GM23338 (cell line): Measurements from ENCODE around the gene PDE1C. TPM values are rescaled to one million over a fixed set of nuclear protein-coding genes. Genes with fewer than 3 reads are reported as not detected.

ENCODE experiments used
- ATAC-seq: fragments of 200-7000 bp; cut with Tn5 transposase; 3 replicates; pipeline ENCODE4 v1.9.1; 2020
- DNase-seq: peaks from one replicate; pipeline ENCODE4 v3.0.0-alpha.2; 2015; ENCODE audit warnings: low spot score
- H2AFZ ChIP-seq: fragments of 200-600 bp; sonication (generic); 2 replicates; pipeline ENCODE4 v1.8.0; 2016; ENCODE audit warnings: antibody characterized with exemption, mild to moderate bottlenecking, moderate library complexity
- H3F3A ChIP-seq: fragments of 200-600 bp; sonication (generic); replicated peaks from 2 replicates; pipeline ENCODE4 v1.8.0; 2017; ENCODE audit warnings: antibody characterized with exemption, mixed run types, low read depth
- H3K27ac ChIP-seq: fragments of 200-600 bp; sonication (generic); 2 replicates; pipeline ENCODE4 v1.6.1; 2016; ENCODE audit warnings: low read depth
- H3K27me3 ChIP-seq: fragments of 200-600 bp; sonication (generic); 2 replicates; pipeline ENCODE4 v1.8.0; 2016; ENCODE audit warnings: mild to moderate bottlenecking, mixed run types, moderate library complexity; ENCODE audit not compliant: insufficient read depth
- H3K36me3 ChIP-seq: fragments of 200-600 bp; sonication (generic); 2 replicates; pipeline ENCODE4 v1.8.0; 2016; ENCODE audit warnings: mild to moderate bottlenecking; ENCODE audit not compliant: insufficient read depth
- H3K4me1 ChIP-seq: fragments of 200-600 bp; sonication (generic); 2 replicates; pipeline ENCODE4 v1.8.0; 2016; ENCODE audit warnings: mild to moderate bottlenecking, moderate library complexity; ENCODE audit not compliant: insufficient read depth
- H3K4me2 ChIP-seq: fragments of 200-600 bp; sonication (generic); 2 replicates; pipeline ENCODE4 v1.7.1; 2017; ENCODE audit warnings: mixed run types
- H3K4me3 ChIP-seq: fragments of 200-600 bp; sonication (generic); 2 replicates; pipeline ENCODE4 v1.6.1; 2016; ENCODE audit warnings: mixed run types
- H3K79me2 ChIP-seq: fragments of 200-600 bp; sonication (generic); replicated peaks from 2 replicates; pipeline ENCODE4 v1.8.0; 2017; ENCODE audit warnings: mild to moderate bottlenecking; ENCODE audit not compliant: insufficient read depth
- H3K9me2 ChIP-seq: fragments of 200-600 bp; sonication (generic); 2 replicates; pipeline ENCODE4 v1.8.0; 2017; ENCODE audit not compliant: insufficient read depth
- H4K20me1 ChIP-seq: fragments of 200-600 bp; sonication (generic); replicated peaks from 2 replicates; pipeline ENCODE4 v1.8.0; 2017; ENCODE audit warnings: mild to moderate bottlenecking; ENCODE audit not compliant: insufficient read depth
- H3K27ac Mint-ChIP-seq: 2 replicates; pipeline ENCODE4 v1.8.0; 2020; ENCODE audit warnings: inconsistent platforms, mild to moderate bottlenecking, moderate library complexity, mixed read lengths
- H3K27me3 Mint-ChIP-seq: 3 replicates; pipeline ENCODE4 v1.8.0; 2022; ENCODE audit warnings: low read depth, mild to moderate bottlenecking, moderate library complexity, mixed read lengths, inconsistent platforms; ENCODE audit not compliant: insufficient read depth, poor library complexity
- H3K36me3 Mint-ChIP-seq: 3 replicates; pipeline ENCODE4 v1.8.0; 2021; ENCODE audit warnings: low read depth, mild to moderate bottlenecking, inconsistent platforms, moderate library complexity, mixed read lengths
- H3K4me1 Mint-ChIP-seq: 3 replicates; pipeline ENCODE4 v1.8.0; 2020; ENCODE audit warnings: mild to moderate bottlenecking, inconsistent platforms, mixed read lengths
- H3K4me3 Mint-ChIP-seq: 3 replicates; pipeline ENCODE4 v1.8.0; 2021; ENCODE audit warnings: moderate library complexity, mild to moderate bottlenecking, inconsistent platforms, mixed read lengths
- H3K9me3 Mint-ChIP-seq: 3 replicates; pipeline ENCODE4 v1.8.0; 2020; ENCODE audit warnings: moderate library complexity, mild to moderate bottlenecking, inconsistent platforms, mixed read lengths
- CREB1 ChIP-seq: fragments of 250-450 bp; sonication (Bioruptor Pico); IDR thresholded peaks from 2 replicates; pipeline ENCODE4 v1.5.0; 2020; ENCODE audit warnings: low read depth, mild to moderate bottlenecking, moderate library complexity
- CTCF ChIP-seq, 2 experiments: fragments of 200-600 bp in 1 of 2; sonication (generic) in 1 of 2; conservative IDR thresholded peaks; 2 replicates each; pipeline versions ENCODE4 v1.5.1 to v1.6.1; 2016 to 2017; ENCODE audit warnings: antibody characterized with exemption in 2 of 2, low read depth in 2 of 2, mild to moderate bottlenecking in 2 of 2, moderate library complexity in 1 of 2
- EZH2 ChIP-seq: fragments of 200-600 bp; sonication (generic); IDR thresholded peaks from one replicate; pipeline ENCODE4 v1.8.0; 2017; ENCODE audit warnings: antibody characterized with exemption, mild to moderate bottlenecking, low read depth; ENCODE audit not compliant: unreplicated experiment
- EZH2phosphoT487 ChIP-seq: fragments of 200-600 bp; sonication (generic); IDR thresholded peaks from one replicate; pipeline ENCODE4 v1.8.1; 2018; ENCODE audit warnings: antibody characterized with exemption; ENCODE audit not compliant: unreplicated experiment
- JUNB ChIP-seq: IDR thresholded peaks from one replicate; pipeline ENCODE4 v1.6.1; 2016; ENCODE audit warnings: antibody characterized with exemption; ENCODE audit not compliant: unreplicated experiment
- NANOG ChIP-seq: IDR thresholded peaks from 2 replicates; pipeline ENCODE4 v1.6.1; 2016; ENCODE audit warnings: antibody characterized with exemption, borderline replicate concordance
- POLR2AphosphoS5 ChIP-seq: IDR thresholded peaks from 2 replicates; pipeline ENCODE4 v1.6.1; 2016; ENCODE audit warnings: antibody characterized with exemption, low read depth
- STAT1 ChIP-seq: IDR thresholded peaks from one replicate; pipeline ENCODE4 v1.6.1; 2016; ENCODE audit warnings: antibody characterized with exemption; ENCODE audit not compliant: unreplicated experiment
- ZNF114 ChIP-seq: fragments of 250-450 bp; sonication (Bioruptor Pico); IDR thresholded peaks from 2 replicates; pipeline ENCODE4 v1.5.0; 2020; ENCODE audit warnings: mild to moderate bottlenecking, moderate library complexity
- ZNF331 ChIP-seq: fragments of 250-450 bp; sonication (Bioruptor Pico); IDR thresholded peaks from 2 replicates; pipeline ENCODE4 v1.5.0; 2020; ENCODE audit warnings: low read depth, mild to moderate bottlenecking, moderate library complexity
- polyA plus RNA-seq: library from polyadenylated mRNA; unstranded; fragments of >200 nt; fragmentation: Nextera tagmentation; extraction: Ambion mirVana; gene quantifications from 2 replicates; pipeline ENCODE4 v1.2.1, GENCODE V29; 2016
- total RNA-seq: library from RNA; depleted of rRNA; stranded (reverse); fragments of >200 nt; shearing (Covaris generic); gene quantifications from 2 replicates; pipeline ENCODE4 v1.2.3, GENCODE V29; 2014
- TF ChIP-seq, protein P1 (sequence below): IDR thresholded peaks from one replicate; pipeline ENCODE4 v1.6.1; 2018; ENCODE audit warnings: antibody characterized with exemption; ENCODE audit not compliant: unreplicated experiment
- TF ChIP-seq, protein P2 (sequence below): IDR thresholded peaks from 2 replicates; pipeline ENCODE4 v1.6.1; 2016; ENCODE audit warnings: antibody characterized with exemption

Gene PDE1C
- total and polyA plus RNA-seq, 2 experiments from 2014 or later = 0.28 TPM; not detected in 1

GRCh38 chr7:31724696-31725095 is 345.5 kb downstream of the PDE1C start (continued):
- TF ChIP-seq CTCF (conservative IDR thresholded peaks at IDR 0.05; ENCODE audit: low read depth in 2 of 2) (no peak), JUNB (no peak), STAT1 (no peak), ZNF331 (CRISPR knock-in tag) (no peak), POLR2AphosphoS5 (no peak), EZH2 (no peak), CREB1 (CRISPR knock-in tag) (no peak), EZH2phosphoT487 (no peak)
- TF ChIP-seq, protein P1, sequence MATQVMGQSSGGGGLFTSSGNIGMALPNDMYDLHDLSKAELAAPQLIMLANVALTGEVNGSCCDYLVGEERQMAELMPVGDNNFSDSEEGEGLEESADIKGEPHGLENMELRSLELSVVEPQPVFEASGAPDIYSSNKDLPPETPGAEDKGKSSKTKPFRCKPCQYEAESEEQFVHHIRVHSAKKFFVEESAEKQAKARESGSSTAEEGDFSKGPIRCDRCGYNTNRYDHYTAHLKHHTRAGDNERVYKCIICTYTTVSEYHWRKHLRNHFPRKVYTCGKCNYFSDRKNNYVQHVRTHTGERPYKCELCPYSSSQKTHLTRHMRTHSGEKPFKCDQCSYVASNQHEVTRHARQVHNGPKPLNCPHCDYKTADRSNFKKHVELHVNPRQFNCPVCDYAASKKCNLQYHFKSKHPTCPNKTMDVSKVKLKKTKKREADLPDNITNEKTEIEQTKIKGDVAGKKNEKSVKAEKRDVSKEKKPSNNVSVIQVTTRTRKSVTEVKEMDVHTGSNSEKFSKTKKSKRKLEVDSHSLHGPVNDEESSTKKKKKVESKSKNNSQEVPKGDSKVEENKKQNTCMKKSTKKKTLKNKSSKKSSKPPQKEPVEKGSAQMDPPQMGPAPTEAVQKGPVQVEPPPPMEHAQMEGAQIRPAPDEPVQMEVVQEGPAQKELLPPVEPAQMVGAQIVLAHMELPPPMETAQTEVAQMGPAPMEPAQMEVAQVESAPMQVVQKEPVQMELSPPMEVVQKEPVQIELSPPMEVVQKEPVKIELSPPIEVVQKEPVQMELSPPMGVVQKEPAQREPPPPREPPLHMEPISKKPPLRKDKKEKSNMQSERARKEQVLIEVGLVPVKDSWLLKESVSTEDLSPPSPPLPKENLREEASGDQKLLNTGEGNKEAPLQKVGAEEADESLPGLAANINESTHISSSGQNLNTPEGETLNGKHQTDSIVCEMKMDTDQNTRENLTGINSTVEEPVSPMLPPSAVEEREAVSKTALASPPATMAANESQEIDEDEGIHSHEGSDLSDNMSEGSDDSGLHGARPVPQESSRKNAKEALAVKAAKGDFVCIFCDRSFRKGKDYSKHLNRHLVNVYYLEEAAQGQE = no peak

GRCh38 chr7:31720366-31720765 is 349.8 kb downstream of the PDE1C start:
- TF ChIP-seq POLR2AphosphoS5 (no peak), NANOG (no peak), ZNF114 (no peak), ZNF331 (CRISPR knock-in tag) (no peak), JUNB (no peak), EZH2phosphoT487 (no peak)
- TF ChIP-seq, protein P1 = no peak
- TF ChIP-seq, protein P2, sequence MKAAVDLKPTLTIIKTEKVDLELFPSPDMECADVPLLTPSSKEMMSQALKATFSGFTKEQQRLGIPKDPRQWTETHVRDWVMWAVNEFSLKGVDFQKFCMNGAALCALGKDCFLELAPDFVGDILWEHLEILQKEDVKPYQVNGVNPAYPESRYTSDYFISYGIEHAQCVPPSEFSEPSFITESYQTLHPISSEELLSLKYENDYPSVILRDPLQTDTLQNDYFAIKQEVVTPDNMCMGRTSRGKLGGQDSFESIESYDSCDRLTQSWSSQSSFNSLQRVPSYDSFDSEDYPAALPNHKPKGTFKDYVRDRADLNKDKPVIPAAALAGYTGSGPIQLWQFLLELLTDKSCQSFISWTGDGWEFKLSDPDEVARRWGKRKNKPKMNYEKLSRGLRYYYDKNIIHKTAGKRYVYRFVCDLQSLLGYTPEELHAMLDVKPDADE = no peak
- ATAC-seq (no peak), DNase-seq (no peak)
- no peaks in the 10 kb centered on the region for H3K4me1 Mint-ChIP-seq
- H3K4me3 ChIP-seq = no peak overlapping the region
- no peaks in the 10 kb centered on the region for H3K79me2 ChIP-seq
- H3K4me2 ChIP-seq = no peak overlapping the region
- no peaks in the 10 kb centered on the region for H4K20me1 ChIP-seq
- no peak overlapping the region for H3K27ac Mint-ChIP-seq
- H3F3A ChIP-seq = no peaks in the 10 kb centered on the region
- H3K36me3 Mint-ChIP-seq = no peaks in the 10 kb centered on the region
- H2AFZ ChIP-seq = no peak overlapping the region
- H3K4me1 ChIP-seq = no peaks in the 10 kb centered on the region
- H3K27ac ChIP-seq = no peak overlapping the region
- no peaks in the 10 kb centered on the region for H3K9me3 Mint-ChIP-seq
- peaks cover 8% of the 10 kb centered on the region for H3K27me3 Mint-ChIP-seq
- H3K9me2 ChIP-seq = peaks cover 9% of the 10 kb centered on the region; the same call in 1 of the 2 replicates
- no peaks in the 10 kb centered on the region for H3K27me3 ChIP-seq
- H3K36me3 ChIP-seq = no peaks in the 10 kb centered on the region
- no peak overlapping the region for H3K4me3 Mint-ChIP-seq
